Loucy (cell line): ENCODE results near the gene PCNX4.

Experiments
- H2AFZ ChIP-seq: fragments of 200-600 bp; sonication (generic); 2 replicates; pipeline ENCODE4 v1.6.0; 2016; ENCODE audit warnings: antibody characterized with exemption, mild to moderate bottlenecking, low read length, moderate library complexity
- H3F3A ChIP-seq: fragments of 200-600 bp; 2 replicates; pipeline ENCODE4 v1.6.0; 2016; ENCODE audit warnings: antibody characterized with exemption, low read depth, mild to moderate bottlenecking
- H3K27me3 ChIP-seq: fragments of 200-600 bp; sonication (generic); 2 replicates; pipeline ENCODE4 v1.6.1; 2014; ENCODE audit warnings: low read length, mild to moderate bottlenecking; ENCODE audit not compliant: insufficient read depth, poor library complexity, severe bottlenecking
- H3K36me3 ChIP-seq: fragments of 200-600 bp; sonication (generic); 2 replicates; pipeline ENCODE4 v1.6.1; 2016; ENCODE audit warnings: low read length; ENCODE audit not compliant: insufficient read depth
- H3K4me1 ChIP-seq: fragments of 200-600 bp; sonication (generic); 2 replicates; pipeline ENCODE4 v1.5.1; 2014; ENCODE audit warnings: low read length, mild to moderate bottlenecking; ENCODE audit not compliant: insufficient read depth, poor library complexity, severe bottlenecking
- H3K4me2 ChIP-seq: fragments of 200-600 bp; sonication (generic); 2 replicates; pipeline ENCODE4 v1.6.0; 2014; ENCODE audit warnings: antibody characterized with exemption, low read length, low read depth, mild to moderate bottlenecking; ENCODE audit not compliant: poor library complexity, severe bottlenecking
- H3K4me3 ChIP-seq: fragments of 200-600 bp; sonication (generic); 2 replicates; pipeline ENCODE4 v1.5.1; 2014; ENCODE audit warnings: low read length, mild to moderate bottlenecking, mixed read lengths; ENCODE audit not compliant: poor library complexity, severe bottlenecking
- H3K79me2 ChIP-seq: fragments of 200-600 bp; sonication (generic); 2 replicates; pipeline ENCODE4 v1.6.1; 2014; ENCODE audit warnings: low read length; ENCODE audit not compliant: insufficient read depth
- H3K9ac ChIP-seq: fragments of 200-600 bp; sonication (generic); 2 replicates; pipeline ENCODE4 v1.6.0; 2014; ENCODE audit warnings: mild to moderate bottlenecking, low read depth, low read length, moderate library complexity; ENCODE audit not compliant: poor library complexity, severe bottlenecking
- H3K9me2 ChIP-seq: fragments of 200-600 bp; sonication (generic); replicated peaks from 2 replicates; pipeline ENCODE4 v1.6.1; 2016; ENCODE audit warnings: low read depth, low read length, mixed read lengths
- H3K9me3 ChIP-seq: fragments of 200-600 bp; sonication (generic); 2 replicates; pipeline ENCODE4 v1.6.1; 2014; ENCODE audit warnings: mild to moderate bottlenecking, antibody characterized with exemption, low read length, low read depth; ENCODE audit not compliant: insufficient read depth
- H4K20me1 ChIP-seq: fragments of 200-600 bp; sonication (generic); 2 replicates; pipeline ENCODE4 v1.6.0; 2014; ENCODE audit warnings: antibody characterized with exemption, low read length, mild to moderate bottlenecking; ENCODE audit not compliant: insufficient read depth, poor library complexity, severe bottlenecking
- CTCF ChIP-seq: fragments of 200-600 bp; sonication (generic); conservative IDR thresholded peaks from 2 replicates; pipeline ENCODE4 v1.5.1; 2014; ENCODE audit warnings: mild to moderate bottlenecking, antibody characterized with exemption, low read length
- EZH2phosphoT487 ChIP-seq: fragments of 200-600 bp; IDR thresholded peaks from 2 replicates; pipeline ENCODE4 v1.6.1; 2018; ENCODE audit warnings: antibody characterized with exemption, mild to moderate bottlenecking, moderate library complexity, borderline replicate concordance

The PCNX4 gene

GRCh38 chr14:60204843-60205774 lies 113.4 kb downstream of the PCNX4 start:
- Histone ChIP-seq H3K9ac (no peak overlapping the region), H2AFZ (peak overlapping the region; percentile 51; the same call in 1 of the 2 replicates), H3K36me3 (no peaks in the 10 kb centered on the region), H3K27me3 (no peaks in the 10 kb centered on the region), H3K9me2 (no peaks in the 10 kb centered on the region), H3K4me3 (no peak overlapping the region), H3K79me2 (no peaks in the 10 kb centered on the region), H3K4me2 (no peak overlapping the region), H3F3A (no peaks in the 10 kb centered on the region), H3K9me3 (no peaks in the 10 kb centered on the region), H3K4me1 (no peaks in the 10 kb centered on the region), H4K20me1 (no peaks in the 10 kb centered on the region)
- no peak for TF ChIP-seq CTCF
- TF ChIP-seq EZH2phosphoT487, result no peak

GRCh38 chr14:60206249-60206670 lies 114.5 kb downstream of the PCNX4 start:
- no peaks in the 10 kb centered on the region for H3F3A ChIP-seq
- no peaks in the 10 kb centered on the region for H3K79me2 ChIP-seq
- H3K9me2 ChIP-seq, result no peaks in the 10 kb centered on the region
- no peaks in the 10 kb centered on the region for H3K9me3 ChIP-seq
- no peak overlapping the region for H3K4me2 ChIP-seq
- H3K36me3 ChIP-seq, result no peaks in the 10 kb centered on the region
- no peak overlapping the region for H2AFZ ChIP-seq
- H3K9ac ChIP-seq, result no peak overlapping the region
- H3K27me3 ChIP-seq, result no peaks in the 10 kb centered on the region
- no peaks in the 10 kb centered on the region for H4K20me1 ChIP-seq
- peak; percentile 12; the same call in 1 of the 2 replicates for TF ChIP-seq CTCF
- TF ChIP-seq EZH2phosphoT487, result no peak
- no peak overlapping the region for H3K4me3 ChIP-seq
- H3K4me1 ChIP-seq, result no peaks in the 10 kb centered on the region

- H3K4me1 ChIP-seq, result no peaks in the 10 kb centered on the region
- no peaks in the 10 kb centered on the region for H3K9me2 ChIP-seq
- H3K27me3 ChIP-seq, result no peaks in the 10 kb centered on the region
- no peaks in the 10 kb centered on the region for H4K20me1 ChIP-seq
- no peaks in the 10 kb centered on the region for H3K79me2 ChIP-seq
- H3K36me3 ChIP-seq, result no peaks in the 10 kb centered on the region
- no peak overlapping the region for H3K9ac ChIP-seq
- H2AFZ ChIP-seq, result no peak overlapping the region
- H3F3A ChIP-seq, result no peaks in the 10 kb centered on the region
- H3K4me3 ChIP-seq, result no peak overlapping the region
- H3K4me2 ChIP-seq, result no peak overlapping the region
- TF ChIP-seq EZH2phosphoT487, result no peak
- no peak for TF ChIP-seq CTCF
- no peaks in the 10 kb centered on the region for H3K9me3 ChIP-seq
Measured at GRCh38 chr14:60206837-60207533, 115.3 kb downstream of the PCNX4 start.
